HuH-7 (cell line): ENCODE data around the gene NEUROG1.

Experiments used
- DNase-seq: peaks from one replicate; pipeline ENCODE4 v3.0.0; 2011; ENCODE audit warnings: low spot score

The NEUROG1 gene, protein sequence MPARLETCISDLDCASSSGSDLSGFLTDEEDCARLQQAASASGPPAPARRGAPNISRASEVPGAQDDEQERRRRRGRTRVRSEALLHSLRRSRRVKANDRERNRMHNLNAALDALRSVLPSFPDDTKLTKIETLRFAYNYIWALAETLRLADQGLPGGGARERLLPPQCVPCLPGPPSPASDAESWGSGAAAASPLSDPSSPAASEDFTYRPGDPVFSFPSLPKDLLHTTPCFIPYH

DNA sequence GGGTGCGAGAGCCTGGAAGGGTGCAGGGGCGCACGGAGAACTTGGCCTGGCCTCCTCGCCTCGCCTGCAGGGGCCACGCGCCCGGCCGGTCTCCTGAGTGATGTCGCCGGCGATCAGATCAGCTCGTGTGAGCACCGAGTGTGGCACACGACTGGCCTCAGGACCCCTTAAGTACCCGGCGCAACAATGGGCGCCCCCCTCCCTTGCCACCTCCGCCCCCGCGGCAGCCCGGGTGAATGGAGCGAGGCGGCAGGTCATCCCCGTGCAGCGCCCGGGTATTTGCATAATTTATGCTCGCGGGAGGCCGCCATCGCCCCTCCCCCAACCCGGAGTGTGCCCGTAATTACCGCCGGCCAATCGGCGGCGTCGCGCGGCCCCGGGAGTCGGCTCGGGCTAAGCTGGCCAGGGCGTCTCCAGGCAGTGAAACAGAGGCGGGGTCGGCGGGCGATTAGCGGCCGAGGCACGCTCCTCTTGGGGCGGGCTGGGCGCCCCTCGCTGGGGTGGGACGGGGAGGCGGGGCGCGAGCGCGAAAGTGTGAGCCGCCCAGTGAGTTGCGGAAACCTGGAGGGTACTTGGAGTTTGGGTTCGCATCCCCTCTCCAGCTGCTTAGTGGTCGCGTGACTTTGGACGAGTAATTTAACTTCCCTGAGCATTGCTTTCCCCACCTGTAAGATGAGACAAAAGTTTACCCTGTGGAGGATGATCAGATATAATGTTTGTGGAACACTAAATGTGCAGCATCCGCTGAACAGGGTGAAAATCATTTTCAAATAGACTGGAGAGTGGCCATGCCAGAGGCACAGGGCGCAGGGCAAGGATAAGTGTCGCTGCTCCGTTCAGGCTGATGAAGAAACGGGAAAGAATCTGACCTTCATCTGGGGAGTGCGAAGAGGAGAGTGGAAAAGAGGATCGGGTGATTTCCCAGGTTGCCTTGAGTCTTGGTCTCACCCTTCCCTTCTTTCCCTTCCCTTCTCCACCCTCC lies at the start of gene NEUROG1:
TSS of gene NEUROG1 (minus strand) at position 145 of the 982 bp plus-strand sequence. CDS start 274 bp downstream, outside the sequence.
- no peak for DNase-seq

DNA sequence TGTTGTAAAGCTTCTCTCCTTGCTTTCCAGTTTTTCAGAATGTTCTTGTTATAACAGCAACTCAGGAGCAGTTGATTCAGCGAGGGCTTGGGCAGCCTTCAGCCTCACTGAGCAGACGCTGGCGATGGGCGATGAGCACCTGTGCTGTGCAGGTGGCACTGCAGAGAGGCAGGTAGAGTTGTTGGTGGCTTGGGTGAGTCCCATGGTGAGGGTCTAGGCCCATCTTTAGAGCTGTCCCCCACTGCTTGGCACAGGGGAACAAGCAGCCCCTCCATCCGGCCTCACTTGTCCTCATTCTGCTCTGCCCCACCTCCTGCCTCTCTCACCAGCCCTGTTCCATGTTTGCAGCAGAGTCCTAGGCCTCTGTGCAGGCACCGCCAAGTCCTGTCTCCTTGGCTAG lies 49.2 kb upstream of the NEUROG1 start:
- DNase-seq: no peak

DNA sequence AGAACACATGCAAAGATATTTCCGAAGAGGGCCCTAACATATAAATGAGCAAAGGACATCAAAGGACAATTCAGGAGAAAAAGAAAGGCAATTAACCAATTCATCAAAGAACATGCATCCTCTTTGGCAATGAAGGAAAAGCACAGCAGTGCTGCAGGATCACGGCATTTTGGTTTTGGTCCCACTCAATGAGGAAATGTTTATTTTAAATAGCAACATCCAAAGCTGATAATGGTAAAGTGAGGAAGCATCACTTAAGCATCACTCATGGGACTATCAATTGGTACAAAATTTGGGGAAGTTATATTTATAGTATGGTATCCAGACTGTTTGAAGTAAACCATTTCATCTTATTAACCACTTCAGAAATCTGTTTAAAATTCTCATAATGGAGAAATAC lies 48.5 kb upstream of the NEUROG1 start:
- no peak for DNase-seq

DNA sequence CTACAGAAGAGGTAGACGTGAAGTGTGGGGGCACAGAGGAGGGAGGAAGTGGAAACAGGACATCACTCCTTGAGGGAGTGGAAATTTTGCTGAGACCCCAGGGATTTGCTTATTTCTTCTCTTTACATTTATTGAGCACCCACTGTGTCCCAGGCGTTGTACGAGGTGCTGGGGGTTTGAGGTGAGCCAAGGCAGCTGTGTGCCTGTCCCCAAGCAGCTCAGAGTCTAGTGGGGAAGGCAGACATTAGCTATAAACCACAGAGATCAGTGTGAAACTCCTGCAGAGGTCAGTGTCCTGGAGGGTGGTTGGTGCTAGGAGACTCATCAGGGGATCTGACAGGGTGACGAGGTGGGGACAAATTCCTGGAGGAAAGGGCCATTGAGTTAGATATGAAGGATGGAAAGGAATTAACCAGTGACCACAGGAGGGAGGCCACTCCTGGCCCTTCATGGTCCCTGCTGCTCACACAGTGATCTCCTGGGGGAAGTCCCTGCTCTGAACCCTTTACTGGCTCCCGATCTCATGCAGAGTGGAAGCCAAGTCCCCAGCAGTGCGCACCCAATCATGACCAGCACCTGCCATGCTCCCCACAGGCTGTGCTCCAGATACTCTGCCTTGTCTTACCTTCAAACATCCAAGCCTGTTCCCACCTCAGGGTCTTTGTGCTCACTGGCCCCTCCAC lies 46.5 kb upstream of the NEUROG1 start:
- DNase-seq: no peak

DNA sequence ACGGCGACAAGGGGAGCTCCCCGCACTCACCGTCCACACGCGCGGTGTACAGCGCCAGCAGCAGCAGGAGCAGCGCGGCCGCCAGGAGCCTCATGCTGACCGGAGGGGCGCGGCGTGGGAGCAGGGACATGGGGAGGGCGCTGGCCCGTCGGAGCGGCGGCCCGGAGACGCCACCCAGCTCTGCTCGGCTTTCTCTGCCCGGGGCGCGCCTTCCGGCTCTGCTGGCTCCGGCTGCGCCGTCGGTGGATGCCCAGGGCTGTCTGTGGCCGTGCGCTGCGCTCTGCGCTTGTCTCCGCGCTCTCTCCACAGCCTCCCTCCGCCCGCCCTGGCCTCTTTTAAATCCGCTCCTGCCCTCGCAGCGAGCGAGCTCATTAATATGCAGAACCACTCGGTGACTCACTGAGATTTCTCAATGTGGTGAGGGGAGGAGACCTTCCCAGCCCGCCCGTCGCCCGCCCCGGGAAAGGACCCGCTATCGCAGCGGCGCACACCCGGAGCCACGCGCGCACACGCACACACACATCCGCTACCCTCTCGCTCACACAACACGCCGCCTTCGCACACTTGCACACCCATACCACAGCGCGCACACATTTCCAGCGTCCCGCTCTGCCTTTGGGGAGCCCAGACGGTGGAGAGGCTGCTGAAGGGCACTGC lies 43.0 kb upstream of the NEUROG1 start, which contains the start of gene CXCL14:
TSS of gene CXCL14 (minus strand) at position 307 of the 657 bp plus-strand sequence. CDS start at position 94, 213 bp downstream.
- no peak for DNase-seq

DNA sequence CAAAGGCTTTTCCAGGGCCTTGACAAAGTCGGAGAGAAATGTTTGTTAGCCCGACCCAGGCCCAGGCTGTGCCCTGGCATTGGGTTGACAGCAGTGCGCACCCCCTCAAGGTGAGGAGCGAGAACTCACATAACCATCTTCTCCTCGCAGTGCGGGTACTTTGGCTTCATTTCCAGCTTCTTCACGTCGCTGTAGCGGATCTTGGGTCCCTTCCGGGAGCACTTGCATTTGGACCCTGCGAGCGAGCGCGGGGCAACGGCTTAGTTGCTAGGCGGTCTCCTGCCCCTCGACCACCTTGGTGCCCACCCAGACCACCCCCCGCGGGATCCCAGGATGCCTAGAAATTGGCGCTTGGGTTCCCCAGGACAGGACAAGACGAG lies 42.5 kb upstream of the NEUROG1 start:
- DNase-seq: no peak

DNA sequence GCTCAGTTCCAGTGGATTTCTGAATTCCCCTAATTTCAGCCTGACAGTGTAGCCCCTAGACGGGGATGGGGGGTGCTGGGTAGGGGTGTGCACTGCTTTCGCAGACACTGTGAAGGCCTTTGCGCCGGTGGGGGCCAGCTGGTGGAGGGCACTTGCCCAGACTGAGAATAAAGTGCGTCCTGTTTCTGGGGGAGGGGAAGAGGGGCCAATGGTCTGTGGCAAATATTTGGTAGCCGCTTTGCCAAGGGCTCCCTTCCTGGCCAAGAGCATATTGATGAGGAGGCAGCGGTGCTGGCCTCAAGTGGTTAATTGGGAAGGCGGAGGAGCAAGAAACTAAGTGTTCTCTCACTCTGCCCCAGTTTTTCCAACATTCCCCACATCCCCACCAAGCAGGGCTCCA lies 41.7 kb upstream of the NEUROG1 start:
- no peak for DNase-seq

DNA sequence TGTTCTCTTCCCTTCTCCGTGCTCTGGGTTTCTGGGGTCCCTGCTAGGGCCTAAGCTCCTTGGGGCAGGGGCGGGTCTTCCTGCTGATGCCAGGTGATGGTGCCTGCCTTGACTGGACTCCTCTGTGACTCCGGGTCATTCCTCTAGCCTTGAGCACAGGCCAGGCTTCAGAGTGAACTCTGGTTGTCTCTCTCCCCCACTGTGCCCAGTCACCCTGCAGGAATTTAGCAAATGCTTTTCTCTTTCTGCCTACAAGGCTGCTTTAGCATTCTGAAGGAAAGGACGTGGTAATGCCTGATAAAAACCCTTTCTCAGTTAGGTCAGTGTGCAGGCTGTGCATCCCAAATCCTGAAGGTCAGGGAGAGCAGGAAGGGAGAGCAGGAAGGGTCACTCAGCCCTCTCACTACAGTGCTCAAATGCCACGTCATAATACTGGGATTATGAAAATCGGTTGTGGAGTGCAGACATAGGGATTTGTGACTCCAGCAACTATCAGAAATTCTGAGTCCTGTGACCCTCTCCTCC lies 40.4 kb upstream of the NEUROG1 start:
- no peak for DNase-seq

DNA sequence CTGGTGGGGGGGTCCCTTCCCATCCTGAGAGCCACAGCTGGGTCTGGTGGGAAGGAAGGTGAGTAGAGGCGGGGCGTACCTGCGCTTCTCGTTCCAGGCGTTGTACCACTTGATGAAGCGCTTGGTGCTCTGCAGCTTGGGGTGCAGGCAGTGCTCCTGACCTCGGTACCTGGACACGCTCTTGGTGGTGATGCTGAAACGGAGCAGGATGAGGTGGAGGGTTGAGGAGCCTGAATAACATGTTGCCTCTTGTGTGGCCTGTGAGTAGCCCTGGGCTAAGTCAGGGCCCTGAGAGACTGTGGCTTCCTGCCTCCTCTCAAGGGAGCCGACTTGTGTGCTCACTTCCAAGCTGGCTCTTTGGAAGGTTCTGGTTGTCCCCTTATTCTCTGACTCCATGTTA lies 38.7 kb upstream of the NEUROG1 start:
- no peak for DNase-seq

DNA sequence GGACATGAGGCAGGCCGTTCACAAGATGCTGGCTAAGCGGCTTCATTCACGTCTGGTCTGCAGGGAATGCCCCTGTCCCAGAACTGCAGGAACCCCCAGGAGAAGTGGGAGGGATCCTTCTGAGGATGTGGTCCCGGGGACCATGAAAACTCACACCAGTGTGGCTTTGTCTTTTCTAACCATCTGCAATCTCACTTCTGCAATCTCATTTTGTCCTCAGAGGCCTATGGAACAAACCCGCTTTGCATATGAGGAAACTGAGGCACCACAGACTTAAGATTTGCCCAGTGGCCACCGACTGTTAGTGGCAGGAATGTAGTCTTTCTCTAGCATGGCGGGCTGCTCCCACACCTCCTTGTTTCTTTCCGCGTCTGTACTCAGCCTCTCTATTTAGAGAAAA lies 36.1 kb upstream of the NEUROG1 start:
- no peak for DNase-seq

DNA sequence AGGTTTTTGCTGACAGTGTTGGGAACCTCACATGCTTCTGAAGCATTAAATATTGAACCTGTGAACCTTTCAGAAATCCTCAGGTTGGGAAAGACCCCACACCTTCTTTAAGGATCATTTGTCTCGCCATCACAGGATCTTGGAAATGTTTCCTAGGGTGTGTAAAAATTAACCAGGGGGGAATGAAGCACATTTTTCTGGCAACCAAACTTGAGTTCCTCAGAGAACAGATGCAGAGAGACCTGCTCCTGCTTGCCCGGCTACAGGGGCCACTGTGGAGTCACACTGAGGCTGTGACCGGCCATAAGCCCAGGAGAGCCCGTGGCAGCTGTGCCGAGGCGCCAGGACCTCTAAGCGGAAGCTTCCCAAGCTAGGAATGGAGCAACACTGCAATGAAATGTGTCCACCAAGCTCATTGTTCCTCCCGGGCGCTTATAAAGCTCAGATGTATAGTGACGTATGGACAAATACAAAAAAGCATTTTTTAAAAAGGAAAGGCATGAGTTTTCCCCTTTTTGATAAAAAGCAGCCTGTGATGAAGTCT lies 35.4 kb upstream of the NEUROG1 start:
- DNase-seq: no peak

DNA sequence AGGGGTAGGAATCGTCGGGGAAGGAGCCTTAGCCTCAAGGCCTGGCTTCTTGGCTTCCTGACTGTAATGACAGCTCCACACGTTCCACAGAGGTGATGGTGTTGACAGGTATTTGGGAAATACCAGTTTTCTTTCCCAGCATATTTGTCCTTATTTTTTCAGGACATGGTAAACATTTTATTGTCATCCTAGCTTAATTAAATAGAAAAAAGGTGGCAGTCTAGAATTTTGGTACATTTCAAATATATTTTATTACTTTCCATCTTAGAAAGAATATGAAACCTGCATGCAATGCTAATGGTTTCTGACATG lies 34.6 kb upstream of the NEUROG1 start:
- DNase-seq: no peak

DNA sequence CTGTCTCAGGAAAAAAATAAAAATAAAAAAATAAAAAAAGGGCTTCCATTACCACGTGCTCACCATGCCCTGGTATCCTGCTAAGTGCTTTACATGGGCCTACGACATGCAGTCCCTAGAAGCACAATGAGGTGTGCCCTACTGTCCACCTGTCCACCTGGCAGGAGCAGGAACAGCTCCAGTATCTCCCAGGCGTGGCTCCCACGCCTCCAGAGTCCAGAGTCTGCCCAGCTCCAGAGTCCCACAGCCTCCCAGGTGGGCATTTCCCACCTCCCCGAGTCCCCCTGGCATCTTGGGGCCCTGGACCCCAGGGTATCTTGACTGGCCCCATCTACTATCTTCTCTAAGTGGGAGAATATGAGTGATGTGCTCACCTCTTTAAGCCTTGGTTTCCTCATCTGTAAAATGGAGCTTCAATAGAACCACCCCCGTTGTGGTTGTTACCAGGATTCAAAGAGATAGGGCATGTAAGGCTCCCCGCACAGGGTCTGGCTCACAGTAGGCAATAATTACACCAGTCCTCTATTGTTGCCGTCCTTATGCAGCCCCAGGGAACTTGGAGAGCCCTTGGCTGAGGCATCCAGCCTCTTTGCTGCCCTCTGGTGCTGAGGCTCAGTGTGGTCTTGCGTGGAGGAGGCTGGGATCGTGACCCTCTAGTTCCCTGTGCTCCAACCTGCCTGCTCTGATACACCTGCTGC lies 34.1 kb upstream of the NEUROG1 start:
- peak; percentile 48 for DNase-seq

DNA sequence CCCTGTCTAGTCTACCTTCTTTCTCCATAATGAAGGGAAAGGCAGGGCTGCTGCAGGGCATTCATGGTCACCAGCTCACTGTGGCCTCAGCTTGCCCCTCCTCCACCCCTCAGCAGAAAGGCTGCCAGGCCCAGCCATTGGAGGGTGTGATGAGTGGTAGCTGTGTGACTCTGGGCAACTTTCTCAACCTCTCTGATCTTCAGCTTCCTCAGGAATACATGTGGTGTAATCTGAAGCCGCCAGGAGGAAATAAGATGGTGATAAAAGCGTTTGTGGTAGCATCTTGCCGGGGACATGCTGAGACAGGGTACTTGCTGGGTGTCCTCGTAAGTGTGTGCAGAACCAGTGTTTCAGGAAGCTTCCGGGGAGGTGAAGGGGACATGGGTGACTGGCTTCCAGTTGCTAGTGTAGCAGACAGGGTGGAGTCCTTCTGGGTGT lies 33.2 kb upstream of the NEUROG1 start:
- no peak for DNase-seq

DNA sequence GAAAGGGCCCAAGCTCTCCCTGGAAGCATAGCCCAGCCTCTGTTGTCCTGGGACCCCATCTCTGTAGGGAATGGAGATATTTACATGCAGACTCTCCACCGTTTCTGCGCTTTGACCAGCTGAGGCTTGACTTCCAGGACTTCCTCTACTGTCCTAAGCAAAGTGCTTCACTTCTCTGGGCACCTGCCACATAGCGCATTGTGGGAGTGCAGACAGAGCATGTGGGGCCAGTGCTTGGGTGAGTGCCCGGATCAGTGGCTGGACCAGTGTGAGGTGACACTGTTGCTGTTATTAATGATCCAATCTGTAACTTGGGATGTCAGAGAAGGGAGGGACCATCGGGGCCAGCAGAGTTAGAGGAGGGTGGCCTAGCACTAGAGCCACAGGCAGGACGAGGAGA lies 32.5 kb upstream of the NEUROG1 start:
- no peak for DNase-seq

DNA sequence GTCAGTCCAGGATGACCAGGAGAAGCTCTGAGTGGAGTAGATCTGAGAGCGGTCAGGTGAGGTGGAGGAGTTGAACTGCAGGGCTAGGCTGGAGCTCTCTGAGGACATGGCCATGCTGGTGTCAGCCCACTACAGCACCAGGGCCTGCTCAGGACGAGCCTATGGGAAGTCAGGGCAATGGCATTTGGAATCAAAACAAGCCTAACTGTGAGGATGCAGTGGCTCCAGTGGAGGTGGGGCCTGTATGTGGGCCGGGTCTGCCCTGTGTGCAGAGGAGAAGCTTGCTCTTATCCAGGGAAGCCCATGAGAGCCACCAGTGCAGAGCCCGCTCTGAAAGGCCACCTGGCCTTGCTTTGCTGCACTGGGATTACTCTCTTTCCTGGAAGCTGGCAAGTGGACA lies 31.9 kb upstream of the NEUROG1 start:
- no peak for DNase-seq

DNA sequence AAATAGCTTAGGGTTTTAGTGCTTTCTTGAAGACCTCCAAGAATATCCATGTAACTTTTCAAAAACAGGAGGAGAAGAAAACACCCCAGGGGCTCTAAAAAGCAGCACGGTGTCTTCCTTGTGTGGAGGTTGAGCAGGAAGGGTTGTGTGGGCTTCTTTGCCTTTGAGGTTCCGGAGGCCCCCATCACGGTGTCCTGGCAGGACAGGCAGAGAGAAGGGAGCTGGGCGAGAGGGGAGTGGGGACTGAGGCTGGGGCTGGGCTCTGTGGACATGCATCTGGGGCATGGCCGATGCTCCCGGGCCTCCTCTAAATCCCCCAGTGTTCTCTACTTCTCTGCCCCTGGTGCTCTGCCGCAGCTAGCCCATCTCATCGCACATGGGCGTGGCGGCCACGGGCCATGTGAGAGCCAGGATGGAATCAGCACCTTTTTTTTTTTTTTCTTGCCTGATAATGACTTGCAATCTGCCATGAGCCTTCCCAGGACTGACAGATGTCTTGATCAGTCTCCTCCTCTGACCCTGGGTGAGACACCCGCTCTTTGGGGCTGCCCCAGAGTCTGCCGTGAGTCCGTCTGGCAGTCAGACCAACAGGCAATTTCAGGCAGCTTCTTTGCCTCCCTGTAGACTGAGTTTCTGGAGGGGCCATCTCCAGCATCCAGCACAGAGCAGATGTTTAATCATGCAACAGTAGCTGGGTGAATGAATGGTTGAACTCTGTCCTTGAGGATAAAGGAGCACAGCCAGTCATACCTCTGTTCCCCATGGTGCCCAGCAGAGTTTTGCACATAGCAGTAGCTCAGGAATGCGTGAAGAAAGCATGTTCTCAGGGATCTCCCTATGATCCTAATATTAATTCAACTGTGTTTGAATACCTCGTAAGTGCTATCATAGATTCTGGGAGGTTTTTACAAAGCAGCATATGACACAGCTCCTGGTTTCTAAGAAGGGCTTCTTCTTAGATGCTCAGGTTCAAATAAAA lies 30.9 kb upstream of the NEUROG1 start:
- DNase-seq: no peak

DNA sequence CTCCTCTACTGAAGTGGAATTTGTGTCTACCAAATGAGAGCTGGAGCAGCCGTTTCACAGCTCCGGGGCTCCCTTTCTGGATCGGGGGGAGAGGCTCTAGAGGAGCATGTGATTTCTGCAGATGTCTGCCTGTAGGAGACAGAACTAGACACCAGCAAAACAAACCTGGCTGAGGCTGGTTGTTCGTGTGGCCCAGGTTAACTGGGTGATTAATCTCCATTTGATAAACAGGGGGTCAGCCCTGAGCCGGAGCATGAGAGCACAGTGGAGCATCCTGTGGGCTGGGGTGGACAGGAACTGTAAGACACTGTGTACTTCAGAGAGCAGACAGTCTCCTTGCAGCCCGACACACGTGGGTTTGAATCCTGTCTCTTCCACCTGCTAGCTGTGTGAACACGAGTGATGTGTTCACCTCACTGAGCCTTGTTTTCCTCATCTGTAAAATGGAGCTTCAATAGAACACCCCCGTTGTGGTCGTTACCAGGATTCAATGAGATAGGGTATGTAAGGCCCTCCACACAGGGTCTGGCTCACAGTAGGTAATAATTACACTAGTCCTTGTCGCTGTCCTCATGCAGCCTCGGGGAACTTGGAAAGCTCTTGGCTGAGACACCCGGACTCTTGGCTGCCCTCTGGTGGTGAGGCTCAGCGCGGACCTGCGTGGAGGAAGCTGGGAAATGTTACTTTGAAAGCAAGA lies 30.1 kb upstream of the NEUROG1 start:
- DNase-seq: peak; percentile 63

DNA sequence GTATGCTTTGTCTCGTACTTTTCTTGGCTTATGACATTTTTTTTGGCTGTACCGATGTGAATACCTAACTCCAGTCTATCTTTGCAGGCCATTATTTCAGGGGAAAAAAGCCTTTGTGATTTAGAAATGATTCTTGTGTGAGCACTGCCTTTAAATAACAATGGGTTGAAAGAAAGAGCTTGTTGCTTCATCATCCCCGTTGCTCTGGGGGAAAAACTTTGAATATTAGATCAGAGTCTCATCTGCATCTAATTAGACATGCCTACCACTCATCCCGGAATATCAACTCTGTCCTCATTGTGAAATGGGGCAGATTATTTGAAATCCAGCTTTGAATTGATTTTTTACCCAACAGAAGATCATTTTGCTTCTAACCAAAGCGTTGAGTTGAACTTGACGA lies 29.5 kb upstream of the NEUROG1 start:
- no peak for DNase-seq
